Left lobe of liver (tissue), 2 donors: ENCODE results near the gene GPR68. TPM values are rescaled to one million over a fixed set of nuclear protein-coding genes. Genes with fewer than 3 reads are reported as not detected.
"Not testable (repeated sequence)": the region's sequence is repeated elsewhere in the genome, so short reads cannot be mapped to it uniquely, and the experiment has no call there.

ENCODE experiments used
- ATAC-seq: fragments of 200-7000 bp; cut with Tn5 transposase; one replicate; pipeline ENCODE4 v1.9.1; 2020; ENCODE audit warnings: mild to moderate bottlenecking, moderate library complexity
- DNase-seq: peaks from one replicate; pipeline ENCODE4 v3.0.0-alpha.2; 2020; ENCODE audit warnings: low spot score
- total RNA-seq: library from RNA; stranded (reverse); gene quantifications from one replicate; pipeline ENCODE4 v1.2.1, GENCODE V29; 2021
- donor health status: DM: no; HTN: no; CAD: no; lungs with moderate emphysema.
- donor health status: DM: no; HTN: yes; CAD: no.

The GPR68 gene
- total RNA-seq, 1 donor from 2014 or later: 0.10 TPM

- ATAC-seq (no peak), DNase-seq (no peak)
Observed at GRCh38 chr14:91230397-91231035, 14.0 kb downstream of the GPR68 start.

GRCh38 chr14:91229743-91230200 lies 14.7 kb downstream of the GPR68 start:
- no peak for DNase-seq
- no peak for ATAC-seq

GRCh38 chr14:91229005-91229382 lies 15.5 kb downstream of the GPR68 start:
- ATAC-seq (no peak), DNase-seq (no peak)

GRCh38 chr14:91228112-91229004 lies 16.1 kb downstream of the GPR68 start:
- no peak for ATAC-seq

GRCh38 chr14:91227183-91227628 lies 17.3 kb downstream of the GPR68 start:
- DNase-seq (no peak), ATAC-seq (no peak)

More at GRCh38 chr14:91228112-91229004, 16.1 kb downstream of the GPR68 start:
- DNase-seq: no peak

- DNase-seq, ATAC-seq: not testable (repeated sequence)
Observed at GRCh38 chr14:91226360-91226759, 18.1 kb downstream of the GPR68 start.

- no peak for ATAC-seq
- DNase-seq: no peak
Observed at GRCh38 chr14:91225025-91225424, 19.5 kb downstream of the GPR68 start.

GRCh38 chr14:91223028-91223783 lies 21.3 kb downstream of the GPR68 start:
- DNase-seq: no peak
- no peak for ATAC-seq

- no peak for DNase-seq
- no peak for ATAC-seq
Observed at GRCh38 chr14:91221270-91221669, 23.2 kb downstream of the GPR68 start.

- DNase-seq: no peak
- no peak for ATAC-seq
Observed at GRCh38 chr14:91220581-91221000, 23.9 kb downstream of the GPR68 start.

GRCh38 chr14:91219517-91220389 lies 24.8 kb downstream of the GPR68 start:
- peak; percentile 35 for ATAC-seq
- no peak for DNase-seq

- ATAC-seq (no peak), DNase-seq (no peak)
Observed at GRCh38 chr14:91218014-91218413, 26.5 kb downstream of the GPR68 start.

GRCh38 chr14:91216731-91217226 lies 27.7 kb downstream of the GPR68 start:
- no peak for ATAC-seq
- no peak for DNase-seq

GRCh38 chr14:91215381-91215780 lies 29.1 kb downstream of the GPR68 start:
- no peak for ATAC-seq
- no peak for DNase-seq

- ATAC-seq (no peak), DNase-seq (no peak)
Observed at GRCh38 chr14:91214306-91214705, 30.2 kb downstream of the GPR68 start.

- DNase-seq (no peak), ATAC-seq (no peak)
Observed at GRCh38 chr14:91211017-91211416, 33.5 kb downstream of the GPR68 start.

- ATAC-seq (no peak), DNase-seq (no peak)
Observed at GRCh38 chr14:91207008-91207407, 37.5 kb downstream of the GPR68 start.

- DNase-seq (no peak), ATAC-seq (no peak)
Observed at GRCh38 chr14:91205459-91205858, 39.0 kb downstream of the GPR68 start.

GRCh38 chr14:91204657-91205056 lies 39.8 kb downstream of the GPR68 start:
- DNase-seq (peak; percentile 78), ATAC-seq (peak; percentile 98)
